K562 treated with DMSO at 1 percent for 4 hours (cell line): ENCODE data around the gene FAM187B. TPM values are rescaled to one million over a fixed set of nuclear protein-coding genes. Genes with fewer than 3 reads are reported as not detected.

ENCODE experiments used
- total RNA-seq: library from RNA; unstranded; fragments of 300-600 nt; gene quantifications from 2 replicates; pipeline ENCODE4 v1.2.3, GENCODE V29; 2022; ENCODE audit not compliant: insufficient read depth

FAM187B gene
- total RNA-seq = not detected in 2 replicates

GRCh38 chr19:35228177-35228930, at the start of gene FAM187B:
TSS of gene FAM187B (minus strand) at chr19:35228739. CDS start at chr19:35228680, 59 bp downstream.

GRCh38 chr19:35268536-35269437, 40.2 kb upstream of the FAM187B start, which contains the start of gene USF2:
TSS of gene USF2 (plus strand) at chr19:35268962. CDS start at chr19:35269102, 140 bp downstream.

GRCh38 chr19:35248310-35249145, 20.0 kb upstream of the FAM187B start, which contains the start of gene LSR:
TSS of gene LSR (plus strand) at chr19:35249002. CDS start at chr19:35249023, 21 bp downstream.

Other genes starting within 250 kb of the FAM187B start
- gene GRAMD1A, start 228.4 kb downstream of the FAM187B start, total RNA-seq = 71.0 and 92.8 TPM in 2 replicates
- 4.4 and 5.1 TPM in 2 replicates for gene SCN1B, start 198.3 kb downstream of the FAM187B start, total RNA-seq
- 2.3 and 3.3 TPM in 2 replicates for gene HPN, start 187.0 kb downstream of the FAM187B start, total RNA-seq
- gene FXYD3, start 112.9 kb downstream of the FAM187B start, total RNA-seq = not detected in 2 replicates
- gene LGI4, start 93.7 kb downstream of the FAM187B start, total RNA-seq = 0.47 and 2.3 TPM in 2 replicates
- gene FXYD1, start 89.9 kb downstream of the FAM187B start, total RNA-seq = not detected in 2 replicates
- gene FXYD7, start 85.5 kb downstream of the FAM187B start, total RNA-seq = 2.7 TPM in 1 of 2 replicates, not detected in the other
- gene FXYD5, start 74.0 kb downstream of the FAM187B start, total RNA-seq = 333 and 372 TPM in 2 replicates
- 53.8 and 59.3 TPM in 2 replicates for gene LSR, start 20.3 kb upstream of the FAM187B start, total RNA-seq
- gene USF2, start 40.2 kb upstream of the FAM187B start, total RNA-seq = 172 and 187 TPM in 2 replicates
- gene HAMP, start 53.8 kb upstream of the FAM187B start, total RNA-seq = 3.5 and 5.3 TPM in 2 replicates
- 0.54 and 1.9 TPM in 2 replicates for gene MAG, start 63.4 kb upstream of the FAM187B start, total RNA-seq
- gene CD22, start 100.4 kb upstream of the FAM187B start, total RNA-seq = 5.8 and 9.1 TPM in 2 replicates
- gene FFAR1, start 119.2 kb upstream of the FAM187B start, total RNA-seq = not detected in 2 replicates
- not detected in 2 replicates for gene FFAR3, start 129.7 kb upstream of the FAM187B start, total RNA-seq
- not detected in 2 replicates for gene GPR42, start 142.3 kb upstream of the FAM187B start, total RNA-seq
- gene FFAR2, start 219.5 kb upstream of the FAM187B start, total RNA-seq = not detected in 2 replicates